IMR-90 (cell line): ENCODE results near the gene SLC30A10.

Experiments used
- CEBPB ChIP-seq: IDR thresholded peaks from 2 replicates; pipeline ENCODE4 v1.6.1; 2012; ENCODE audit warnings: low read depth, low read length, improper control_type of control experiment
- CHD1 ChIP-seq: IDR thresholded peaks from 2 replicates; pipeline ENCODE4 v1.6.1; 2012; ENCODE audit warnings: low read depth, low read length, improper control_type of control experiment
- FOS ChIP-seq: fragments of 150-350 bp; IDR thresholded peaks from 2 replicates; pipeline ENCODE4 v1.6.1; 2016; ENCODE audit warnings: low read depth, low read length
- MAZ ChIP-seq: IDR thresholded peaks from 2 replicates; pipeline ENCODE4 v1.6.1; 2012; ENCODE audit warnings: low read depth, mild to moderate bottlenecking, low read length, improper control_type of control experiment, moderate library complexity, borderline replicate concordance
- MXI1 ChIP-seq: IDR thresholded peaks from 2 replicates; pipeline ENCODE4 v1.6.1; 2012; ENCODE audit warnings: low read depth, mild to moderate bottlenecking, low read length, moderate library complexity, borderline replicate concordance
- POLR2A ChIP-seq: IDR thresholded peaks from 2 replicates; pipeline ENCODE4 v1.6.1; 2012; ENCODE audit warnings: mild to moderate bottlenecking, low read depth, low read length
- RAD21 ChIP-seq: IDR thresholded peaks from 2 replicates; pipeline ENCODE4 v1.6.1; 2012; ENCODE audit warnings: low read length, improper control_type of control experiment
- RCOR1 ChIP-seq: IDR thresholded peaks from 2 replicates; pipeline ENCODE4 v1.6.1; 2012; ENCODE audit warnings: mild to moderate bottlenecking, low read length, improper control_type of control experiment; ENCODE audit not compliant: insufficient replicate concordance
- RFX5 ChIP-seq: IDR thresholded peaks from 2 replicates; pipeline ENCODE4 v1.8.0; 2012; ENCODE audit warnings: low read depth, mild to moderate bottlenecking, low read length, moderate library complexity
- TF ChIP-seq, protein P1 (sequence below): fragments of 150-350 bp; IDR thresholded peaks from 2 replicates; pipeline ENCODE4 v1.6.1; 2017; ENCODE audit warnings: mild to moderate bottlenecking, antibody characterized with exemption, low read length, low read depth
- TF ChIP-seq, protein P2 (sequence below): conservative IDR thresholded peaks from 2 replicates; pipeline ENCODE4 v1.5.1; 2012; ENCODE audit warnings: mild to moderate bottlenecking, low read depth, low read length, improper control_type of control experiment
- TF ChIP-seq, protein P3 (sequence below): fragments of 150-350 bp; IDR thresholded peaks from 2 replicates; pipeline ENCODE4 v1.6.1; 2016; ENCODE audit warnings: low read depth, mild to moderate bottlenecking, low read length, moderate library complexity, borderline replicate concordance

DNA sequence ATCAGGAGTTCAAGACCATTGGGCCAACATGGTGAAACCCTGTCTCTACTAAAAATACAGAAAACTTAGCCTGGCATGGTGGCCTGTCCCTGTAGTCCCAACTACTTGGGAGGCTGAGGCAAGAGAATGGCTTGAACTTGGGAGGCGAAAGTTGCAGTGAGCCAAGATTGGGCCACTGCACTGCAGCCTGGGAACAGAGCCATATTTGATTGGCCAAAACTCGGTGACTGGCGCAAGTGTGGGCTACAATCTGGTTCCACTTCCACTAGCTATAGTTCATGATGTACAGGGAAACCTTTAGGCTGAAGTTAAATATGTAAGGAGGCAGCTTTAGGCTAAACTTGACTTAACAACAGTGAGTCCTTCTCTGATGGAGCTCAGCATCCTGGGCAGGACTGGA is 20.2 kb downstream of the SLC30A10 start:
- TF ChIP-seq, protein P1, sequence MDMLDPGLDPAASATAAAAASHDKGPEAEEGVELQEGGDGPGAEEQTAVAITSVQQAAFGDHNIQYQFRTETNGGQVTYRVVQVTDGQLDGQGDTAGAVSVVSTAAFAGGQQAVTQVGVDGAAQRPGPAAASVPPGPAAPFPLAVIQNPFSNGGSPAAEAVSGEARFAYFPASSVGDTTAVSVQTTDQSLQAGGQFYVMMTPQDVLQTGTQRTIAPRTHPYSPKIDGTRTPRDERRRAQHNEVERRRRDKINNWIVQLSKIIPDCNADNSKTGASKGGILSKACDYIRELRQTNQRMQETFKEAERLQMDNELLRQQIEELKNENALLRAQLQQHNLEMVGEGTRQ: no peak
- TF ChIP-seq, protein P2, sequence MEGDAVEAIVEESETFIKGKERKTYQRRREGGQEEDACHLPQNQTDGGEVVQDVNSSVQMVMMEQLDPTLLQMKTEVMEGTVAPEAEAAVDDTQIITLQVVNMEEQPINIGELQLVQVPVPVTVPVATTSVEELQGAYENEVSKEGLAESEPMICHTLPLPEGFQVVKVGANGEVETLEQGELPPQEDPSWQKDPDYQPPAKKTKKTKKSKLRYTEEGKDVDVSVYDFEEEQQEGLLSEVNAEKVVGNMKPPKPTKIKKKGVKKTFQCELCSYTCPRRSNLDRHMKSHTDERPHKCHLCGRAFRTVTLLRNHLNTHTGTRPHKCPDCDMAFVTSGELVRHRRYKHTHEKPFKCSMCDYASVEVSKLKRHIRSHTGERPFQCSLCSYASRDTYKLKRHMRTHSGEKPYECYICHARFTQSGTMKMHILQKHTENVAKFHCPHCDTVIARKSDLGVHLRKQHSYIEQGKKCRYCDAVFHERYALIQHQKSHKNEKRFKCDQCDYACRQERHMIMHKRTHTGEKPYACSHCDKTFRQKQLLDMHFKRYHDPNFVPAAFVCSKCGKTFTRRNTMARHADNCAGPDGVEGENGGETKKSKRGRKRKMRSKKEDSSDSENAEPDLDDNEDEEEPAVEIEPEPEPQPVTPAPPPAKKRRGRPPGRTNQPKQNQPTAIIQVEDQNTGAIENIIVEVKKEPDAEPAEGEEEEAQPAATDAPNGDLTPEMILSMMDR: no peak
- TF ChIP-seq POLR2A (no peak), RFX5 (no peak), FOS (no peak), RCOR1 (no peak), CHD1 (no peak), CEBPB (no peak), MAZ (no peak), MXI1 (no peak), RAD21 (no peak)
- TF ChIP-seq, protein P3, sequence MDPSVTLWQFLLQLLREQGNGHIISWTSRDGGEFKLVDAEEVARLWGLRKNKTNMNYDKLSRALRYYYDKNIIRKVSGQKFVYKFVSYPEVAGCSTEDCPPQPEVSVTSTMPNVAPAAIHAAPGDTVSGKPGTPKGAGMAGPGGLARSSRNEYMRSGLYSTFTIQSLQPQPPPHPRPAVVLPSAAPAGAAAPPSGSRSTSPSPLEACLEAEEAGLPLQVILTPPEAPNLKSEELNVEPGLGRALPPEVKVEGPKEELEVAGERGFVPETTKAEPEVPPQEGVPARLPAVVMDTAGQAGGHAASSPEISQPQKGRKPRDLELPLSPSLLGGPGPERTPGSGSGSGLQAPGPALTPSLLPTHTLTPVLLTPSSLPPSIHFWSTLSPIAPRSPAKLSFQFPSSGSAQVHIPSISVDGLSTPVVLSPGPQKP: no peak
